ENCODE results near the gene GLI2.

GRCh38 chr2:120732506-120733237, 3.0 kb upstream of the GLI2 start:
- TF ChIP-seq POLR2A (IDR thresholded peaks at IDR 0.05; ENCODE audit: low read depth, low read length) (no peak), SPI1 (IDR thresholded peaks at IDR 0.05; ENCODE audit: low read depth, low read length) (no peak), POLR2AphosphoS5 (IDR thresholded peaks at IDR 0.05; ENCODE audit: low read depth, low read length) (no peak), PAX5 (IDR thresholded peaks at IDR 0.05; ENCODE audit: insufficient read depth, low read length, severe bottlenecking) (no peak), TAF1 (IDR thresholded peaks at IDR 0.05; ENCODE audit: low read depth, low read length) (no peak), POU2F2 (IDR thresholded peaks at IDR 0.05; ENCODE audit: low read depth, low read length) (no peak)
